Activated CD8-positive, alpha-beta memory T cell treated with anti-CD3 and anti-CD28 coated beads for 36 hours (primary cell): ENCODE results near the gene SNRPD3. TPM values are rescaled to one million over a fixed set of nuclear protein-coding genes. Genes with fewer than 3 reads are reported as not detected.
"Not testable (repeated sequence)": the region's sequence is repeated elsewhere in the genome, so short reads cannot be mapped to it uniquely, and the experiment has no call there.

Source experiments
- CTCF ChIA-PET: fragments of 350-600 bp; sonication (Branson Sonifier 250); formaldehyde crosslinking; loops from one replicate; lab custom pipeline; 2021; ENCODE audit warnings: antibody characterized with exemption; lab: Charles Lee
- POLR2A ChIA-PET: fragments of 350-600 bp; sonication (Branson Sonifier 250); formaldehyde crosslinking; loops from one replicate; lab custom pipeline; 2021; ENCODE audit warnings: antibody characterized with exemption; lab: Charles Lee
- total RNA-seq, 2 experiments: library from RNA; stranded (reverse); gene quantifications; one replicate each; pipeline ENCODE4 v1.2.3, GENCODE V29; 2021

Gene SNRPD3
- total RNA-seq, 2 experiments from 2014 or later: 204 to 208 TPM

DNA sequence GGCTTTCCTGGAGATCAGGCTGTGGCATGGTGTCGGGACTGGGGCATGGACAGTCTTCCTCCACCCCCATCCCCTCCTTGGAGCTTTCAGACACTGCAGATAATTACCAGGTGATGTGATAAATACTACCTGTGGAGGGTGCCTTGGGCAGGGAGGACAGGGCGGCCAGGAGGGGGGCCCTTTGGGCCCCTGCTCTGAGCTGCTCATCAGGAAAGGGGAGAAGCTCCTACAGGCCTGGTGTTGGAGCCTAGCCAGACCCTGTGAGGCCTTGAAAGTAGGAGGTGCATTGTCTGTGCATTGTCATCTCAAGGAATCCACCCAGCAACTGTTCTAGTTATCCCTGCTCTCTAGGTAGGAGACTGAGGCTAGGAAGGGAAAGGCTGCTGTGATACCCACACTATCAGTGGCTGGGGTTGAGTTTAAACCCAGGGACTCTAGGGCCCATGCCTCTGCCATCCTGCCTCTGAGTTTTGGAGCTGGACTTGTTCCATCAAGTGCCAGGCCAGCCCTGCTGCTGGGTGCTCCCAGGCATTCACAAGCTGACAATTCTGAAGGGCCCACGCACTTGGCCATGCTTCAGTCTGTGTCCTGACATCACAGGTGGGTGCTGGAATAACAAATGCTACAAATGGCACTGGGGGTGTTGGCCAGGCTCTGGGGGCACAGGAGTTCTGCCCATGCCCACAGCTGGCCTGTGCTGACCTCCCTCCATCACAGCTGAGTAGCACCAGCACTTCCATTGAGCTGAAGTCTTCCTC, 44.3 kb downstream of the SNRPD3 start:
- POLR2A ChIA-PET, CTCF ChIA-PET: not testable (repeated sequence)

DNA sequence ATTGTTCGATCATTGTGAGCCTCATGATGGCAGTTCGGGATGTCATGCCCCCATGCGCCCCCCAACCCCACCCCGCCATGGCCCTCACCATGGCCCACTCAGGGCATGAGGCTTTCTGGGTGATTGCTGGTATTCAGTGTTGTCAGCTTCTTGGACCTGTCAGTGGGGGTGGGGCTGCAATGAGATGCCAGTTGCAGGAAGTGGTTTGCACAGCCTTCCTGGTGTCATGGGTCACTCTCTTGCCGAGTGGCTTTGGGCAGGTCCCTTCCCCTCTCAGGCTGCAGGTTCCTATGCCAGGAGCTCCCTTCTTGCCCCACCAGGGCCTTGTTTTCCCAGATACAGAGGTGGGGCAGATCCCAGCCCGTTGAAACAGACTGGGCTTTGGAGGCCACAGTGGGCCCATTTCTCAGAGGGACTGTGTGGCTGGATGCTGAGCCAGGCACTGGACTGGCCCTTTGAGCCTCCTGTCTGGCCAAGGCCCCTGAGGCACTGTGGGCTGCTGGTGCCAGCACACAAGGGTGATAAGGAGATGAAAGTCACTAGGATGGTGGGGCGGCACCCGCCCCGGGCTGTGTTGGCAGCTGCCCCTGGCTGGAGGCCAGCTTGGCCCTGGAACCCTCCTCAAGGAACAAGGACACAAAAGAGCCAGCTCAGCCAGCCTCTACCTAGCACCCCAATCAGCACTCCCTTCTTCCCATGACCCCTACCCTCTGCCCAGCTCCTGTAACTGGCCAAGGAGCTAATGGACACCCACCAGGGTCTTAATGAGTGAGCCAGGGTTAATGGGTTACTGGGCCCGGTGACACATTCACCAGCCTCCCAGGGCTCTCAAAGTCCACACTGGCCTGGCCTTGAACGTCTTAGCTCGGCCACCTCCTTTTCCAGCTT, 45.7 kb downstream of the SNRPD3 start:
- CTCF ChIA-PET: no interaction called here
- POLR2A ChIA-PET: no interaction called here

DNA sequence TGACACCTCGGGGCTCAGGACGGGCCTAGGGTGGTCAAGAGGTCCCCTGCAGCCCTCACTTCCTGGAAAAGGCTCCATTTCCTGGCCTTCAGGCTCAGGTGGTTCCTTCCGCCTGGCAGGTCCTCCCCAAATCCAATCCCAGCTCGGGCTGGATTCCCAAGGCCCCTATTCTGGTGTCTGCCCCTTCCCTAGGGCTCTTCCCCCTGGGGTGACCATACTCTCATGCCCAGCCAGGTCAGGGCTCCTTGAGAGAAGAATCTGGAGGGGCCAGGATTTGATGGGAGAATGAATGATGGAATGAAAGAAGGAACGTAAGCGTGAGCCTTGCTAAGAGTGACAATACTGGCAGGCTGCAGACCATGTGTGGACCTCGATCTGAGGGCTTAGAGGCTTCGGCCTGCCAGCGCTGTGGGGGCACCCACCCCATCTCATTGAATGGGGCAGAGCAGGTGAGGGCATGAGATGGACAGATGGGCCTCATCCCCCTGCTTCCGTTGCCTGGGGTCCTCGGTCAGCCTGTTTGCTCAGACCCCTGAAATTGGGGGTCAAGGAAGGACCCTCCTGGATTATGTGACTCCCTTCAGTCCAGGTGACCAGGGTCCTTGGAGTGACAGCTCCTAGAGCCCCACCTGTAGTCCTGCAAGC, 46.4 kb downstream of the SNRPD3 start:
- CTCF ChIA-PET, POLR2A ChIA-PET: not testable (repeated sequence)

DNA sequence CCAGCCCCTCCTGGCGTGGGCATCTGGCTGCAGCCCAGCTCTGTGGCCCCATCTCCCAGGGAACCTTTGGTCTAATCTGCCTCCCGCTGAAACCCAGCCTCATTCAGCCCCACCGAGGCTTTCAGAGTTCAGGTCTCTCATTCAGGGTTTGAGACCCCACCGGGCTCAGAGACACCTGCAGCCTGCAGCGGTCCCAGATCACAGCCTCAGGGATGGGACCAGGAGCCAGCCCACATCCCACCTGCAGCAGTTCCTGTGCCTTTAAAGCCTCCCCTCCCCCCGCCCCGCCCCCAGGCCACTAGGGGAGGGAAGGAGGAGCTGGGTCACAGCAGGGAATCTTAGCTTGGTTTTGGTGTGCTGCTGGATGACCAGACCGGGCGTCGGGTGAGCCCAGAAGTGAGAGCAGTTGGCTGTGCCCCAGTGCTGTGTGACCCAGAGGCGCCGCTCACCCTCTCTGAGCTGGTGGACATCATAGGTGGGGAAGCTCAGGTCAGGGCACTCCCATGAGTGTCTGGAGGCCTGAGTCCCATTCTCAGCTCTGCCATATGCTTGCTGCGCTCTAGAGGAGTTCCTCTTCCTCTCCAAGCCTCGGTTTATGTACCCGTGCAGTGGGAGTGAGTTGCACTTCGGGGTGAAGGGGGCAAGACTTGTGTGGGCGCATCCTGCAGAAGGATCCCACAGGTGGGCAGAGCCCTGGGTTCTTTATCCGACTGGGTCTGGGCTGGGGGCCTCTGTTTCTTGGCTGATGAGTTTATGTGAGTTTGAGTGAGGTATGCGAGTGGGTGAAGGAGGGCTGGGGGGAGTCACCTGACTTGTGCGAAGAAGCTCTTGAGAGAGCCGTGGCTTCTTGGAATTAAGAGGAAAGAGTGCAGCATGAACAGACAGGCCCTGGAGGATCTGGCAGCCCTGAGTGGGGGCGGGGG, 47.3 kb downstream of the SNRPD3 start, which contains the start of gene GGT1:
Gene GGT1, plus strand, starts transcription at position 347 of the 923 bp plus-strand sequence. CDS start 7,889 bp downstream, outside the sequence.
- POLR2A ChIA-PET, CTCF ChIA-PET: not testable (repeated sequence)

DNA sequence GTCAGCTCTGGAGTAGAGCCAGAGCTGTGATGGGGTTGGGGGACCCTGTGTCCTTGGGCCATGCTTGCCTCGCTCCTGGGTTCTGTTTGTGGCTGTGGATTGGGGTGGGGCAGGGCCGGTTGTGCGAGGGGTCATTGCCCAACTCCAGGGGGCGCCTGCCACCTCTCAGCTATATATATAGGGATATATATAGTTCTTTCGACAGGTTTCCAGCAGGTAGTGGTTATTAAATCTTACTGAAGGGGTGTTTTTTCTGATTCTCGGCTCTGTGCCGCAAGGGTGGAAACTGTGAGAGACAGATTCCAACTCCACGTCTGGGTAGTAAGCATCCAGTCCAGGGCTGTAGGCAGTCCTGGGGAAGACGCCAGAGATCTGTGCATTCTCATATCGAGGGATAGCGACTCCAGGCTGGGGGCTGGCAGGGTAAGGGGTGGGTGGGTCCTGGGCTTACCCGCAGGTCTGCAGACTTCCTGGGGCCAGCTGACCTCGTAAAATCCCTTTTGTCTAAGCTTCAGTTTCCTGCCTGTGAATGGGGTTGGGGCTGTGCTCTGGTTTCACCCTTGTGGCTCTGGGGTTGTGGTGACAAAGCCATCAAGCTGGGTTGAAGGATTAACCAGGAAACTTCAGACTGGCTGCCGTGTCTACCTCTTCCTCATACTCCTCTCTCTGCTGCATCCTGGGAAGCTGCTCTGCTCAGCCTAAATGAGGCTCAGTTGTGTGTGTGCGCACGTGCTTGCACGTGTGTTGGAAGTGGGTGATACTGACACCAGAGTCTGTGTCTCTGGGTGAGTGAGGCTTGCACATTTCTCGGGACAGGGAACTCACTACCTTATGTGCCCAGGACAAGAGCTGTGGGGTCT, 48.2 kb downstream of the SNRPD3 start:
- CTCF ChIA-PET, POLR2A ChIA-PET: not testable (repeated sequence)

DNA sequence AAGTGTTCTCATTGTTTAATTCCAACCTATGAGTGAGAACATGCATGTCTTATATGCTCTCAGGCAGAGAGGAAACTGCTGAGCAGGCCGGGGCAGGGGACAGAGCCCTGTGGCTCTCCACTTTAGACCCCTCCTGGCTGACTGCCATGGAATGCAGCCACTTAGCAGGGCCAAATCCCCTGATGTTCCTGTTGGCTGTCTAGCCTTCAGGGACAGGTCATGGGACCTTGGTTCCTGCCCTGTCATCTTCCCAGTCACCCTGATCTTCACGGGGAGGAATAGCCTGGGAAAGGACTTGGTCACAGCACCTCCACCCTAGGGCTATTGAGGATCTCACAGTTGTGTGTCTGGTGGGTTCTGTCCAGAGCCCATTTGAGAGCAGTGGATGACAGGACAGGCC, 50.5 kb downstream of the SNRPD3 start:
- POLR2A ChIA-PET, CTCF ChIA-PET: not testable (repeated sequence)

DNA sequence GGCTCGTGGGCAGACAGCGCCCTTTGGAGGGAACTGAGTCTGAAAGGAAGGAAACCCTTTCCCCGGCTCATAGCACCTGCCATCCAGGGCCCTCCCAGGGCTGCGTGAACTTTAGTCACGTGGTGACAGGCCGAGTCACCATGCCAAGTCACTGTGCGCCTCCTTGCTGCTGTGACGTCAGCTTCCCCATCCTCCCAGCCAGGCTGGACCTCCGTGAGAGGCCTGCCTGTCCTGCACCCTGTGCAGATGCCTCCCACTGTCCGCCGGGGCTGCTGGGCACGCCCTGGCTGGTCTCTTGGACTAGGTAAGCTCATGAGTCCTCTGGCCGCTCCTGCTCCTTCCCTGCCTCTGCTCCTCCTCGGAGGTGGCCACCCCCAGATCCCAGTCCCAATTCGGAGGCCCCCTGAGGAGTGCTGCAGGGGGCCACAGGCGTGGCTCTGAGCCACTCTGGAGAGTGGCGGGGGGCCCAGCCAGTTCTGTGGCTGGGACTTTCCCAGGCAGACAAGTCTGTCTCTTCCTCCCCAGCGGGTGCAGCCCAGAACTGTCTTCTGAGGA, 51.7 kb downstream of the SNRPD3 start:
- POLR2A ChIA-PET, CTCF ChIA-PET: not testable (repeated sequence)

DNA sequence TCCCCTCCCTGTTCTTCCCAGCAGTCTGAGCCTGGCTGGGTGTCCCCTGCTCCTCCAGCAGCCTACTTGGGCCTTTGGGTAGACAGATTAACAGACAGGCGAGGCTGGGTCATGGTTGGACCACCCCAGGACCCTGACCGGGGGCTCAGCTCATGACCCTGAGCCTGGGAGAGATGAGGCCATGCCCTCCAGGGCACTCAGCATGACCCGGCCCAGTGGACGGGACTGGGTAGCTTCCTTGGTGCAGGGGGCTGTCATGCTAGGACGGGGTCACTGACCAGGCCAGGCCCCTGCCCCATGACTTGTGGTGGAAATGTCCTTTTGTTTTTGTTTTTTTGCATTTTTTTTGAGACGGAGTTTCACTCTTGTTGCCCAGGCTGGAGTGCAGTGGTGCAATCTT, 52.5 kb downstream of the SNRPD3 start:
- CTCF ChIA-PET: not testable (repeated sequence)

DNA sequence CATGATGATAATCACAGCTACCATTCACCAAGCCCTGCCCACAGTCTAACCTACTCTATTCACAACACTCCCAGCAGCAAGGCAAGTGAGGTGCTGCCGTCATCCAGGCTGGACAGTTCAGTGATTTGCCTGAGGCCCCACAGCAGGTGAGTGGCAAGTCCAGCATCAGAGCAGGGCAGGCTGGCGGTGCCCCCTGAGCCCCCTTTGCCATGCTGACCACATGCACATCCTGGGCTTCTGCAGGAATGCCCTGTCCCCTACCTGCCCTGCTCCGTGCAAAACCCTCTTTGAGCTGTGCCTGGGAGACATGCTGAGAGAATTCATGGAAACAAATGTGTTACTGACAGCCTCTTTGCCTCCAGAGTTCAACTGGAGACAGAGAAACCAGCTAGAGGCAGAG, 54.1 kb downstream of the SNRPD3 start:
- POLR2A ChIA-PET, CTCF ChIA-PET: not testable (repeated sequence)

More for the DNA sequence above, 52.5 kb downstream of the SNRPD3 start:
- POLR2A ChIA-PET: not testable (repeated sequence)

DNA sequence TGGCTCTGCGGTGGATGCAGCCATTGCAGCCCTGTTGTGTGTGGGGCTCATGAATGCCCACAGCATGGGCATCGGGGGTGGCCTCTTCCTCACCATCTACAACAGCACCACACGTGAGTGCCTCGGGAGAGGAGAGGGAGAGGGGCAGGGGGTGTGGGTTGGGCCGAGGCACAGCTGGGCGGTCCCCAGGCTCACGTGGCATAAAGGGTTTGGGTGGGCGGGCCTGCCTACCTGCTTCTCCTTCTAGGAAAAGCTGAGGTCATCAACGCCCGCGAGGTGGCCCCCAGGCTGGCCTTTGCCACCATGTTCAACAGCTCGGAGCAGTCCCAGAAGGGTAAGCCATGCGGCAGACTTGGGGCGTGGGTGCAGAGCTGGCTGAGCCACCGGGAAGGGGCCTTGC, 59.0 kb downstream of the SNRPD3 start:
- CTCF ChIA-PET, POLR2A ChIA-PET: not testable (repeated sequence)

DNA sequence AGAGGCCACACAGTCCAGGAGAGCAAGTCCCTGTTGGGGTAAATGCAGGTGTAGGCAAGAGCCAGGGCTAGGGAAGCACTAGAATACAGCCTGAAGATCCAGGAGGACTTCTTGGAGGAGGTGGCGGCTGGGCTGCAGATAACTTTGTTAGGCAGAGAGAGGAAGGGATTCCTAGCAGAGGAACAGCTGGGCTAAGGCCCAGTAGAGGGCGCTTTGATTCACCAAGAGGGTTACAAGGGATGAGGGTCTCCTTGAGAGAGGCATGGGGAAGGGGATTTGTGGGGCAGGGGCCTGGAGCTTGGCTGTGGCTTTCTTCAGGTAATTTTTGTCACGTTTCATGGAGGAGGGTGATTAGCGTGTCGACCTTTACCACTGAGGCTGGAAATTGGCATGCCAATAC, 65.4 kb downstream of the SNRPD3 start:
- POLR2A ChIA-PET, CTCF ChIA-PET: not testable (repeated sequence)

DNA sequence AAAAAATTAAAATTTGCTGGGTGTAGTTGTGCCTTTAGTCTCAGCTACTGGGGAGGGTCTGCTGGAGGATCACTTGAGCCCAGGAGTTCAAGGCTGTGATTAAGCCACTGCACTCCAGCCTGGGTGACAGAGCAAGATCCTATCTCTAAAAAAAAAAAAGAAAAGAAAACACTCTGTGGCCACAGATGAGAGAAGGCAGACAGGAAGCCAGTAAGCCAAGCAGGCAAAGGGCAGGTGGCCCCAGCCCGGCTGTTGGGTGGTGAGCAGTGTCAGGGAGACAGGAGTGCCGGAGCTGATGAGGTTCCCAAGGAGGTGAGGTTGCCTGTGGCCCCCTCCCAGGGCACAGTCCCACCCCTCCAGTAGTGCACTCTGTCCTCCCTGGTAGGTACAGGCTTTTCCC, 66.8 kb downstream of the SNRPD3 start:
- POLR2A ChIA-PET: interaction anchor here (0.7 kb wide), 1 partner anchor 190 kb away, joined by 3 read pairs; no protein-coding TSS in a partner anchor

More for the DNA sequence above, 66.8 kb downstream of the SNRPD3 start:
- CTCF ChIA-PET: not testable (repeated sequence)

Other genes starting within 250 kb of the SNRPD3 start
- gene ADORA2A, start 128.4 kb upstream of the SNRPD3 start, total RNA-seq: 10 to 100 TPM; 39.8 to 41.7 TPM
- not detected for gene UPB1, start 60.7 kb upstream of the SNRPD3 start, total RNA-seq
- 100 to 1,000 TPM; 116 to 119 TPM for gene GUCD1, start 861 bp upstream of the SNRPD3 start, total RNA-seq
- 1 to 10 TPM; 1.3 to 1.7 TPM for gene LRRC75B, start 37.1 kb downstream of the SNRPD3 start, total RNA-seq
- gene GGT1, start 47.2 kb downstream of the SNRPD3 start, total RNA-seq: 10 to 100 TPM; 40.5 to 42.0 TPM
- not detected for gene PIWIL3, start 218.7 kb downstream of the SNRPD3 start, total RNA-seq